Cardiac fibroblast (primary cell): ENCODE results near the gene LYPD6.
"Not testable (repeated sequence)": the region's sequence is repeated elsewhere in the genome, so short reads cannot be mapped to it uniquely, and the experiment has no call there.

ENCODE experiments used
- DNase-seq, 2 donors: peaks; one replicate each; pipeline versions ENCODE4 v3.0.0 to v3.0.0-alpha.2; 2010; ENCODE audit warnings: low read depth in 2 of 2
- H3K4me3 ChIP-seq, 2 donors: replicated peaks in 1 of 2; 1 replicate in 1 of 2; 2 replicates in 1 of 2; pipeline ENCODE4 v1.5.1; 2011; ENCODE audit warnings: low read depth in 2 of 2, low read length in 2 of 2, mild to moderate bottlenecking in 2 of 2, moderate library complexity in 1 of 2
- TF ChIP-seq, protein P1 (sequence below): IDR thresholded peaks from one replicate; pipeline ENCODE4 v1.5.1; 2011; ENCODE audit warnings: low read depth, mild to moderate bottlenecking, low read length, inconsistent platforms

The LYPD6 gene

DNA sequence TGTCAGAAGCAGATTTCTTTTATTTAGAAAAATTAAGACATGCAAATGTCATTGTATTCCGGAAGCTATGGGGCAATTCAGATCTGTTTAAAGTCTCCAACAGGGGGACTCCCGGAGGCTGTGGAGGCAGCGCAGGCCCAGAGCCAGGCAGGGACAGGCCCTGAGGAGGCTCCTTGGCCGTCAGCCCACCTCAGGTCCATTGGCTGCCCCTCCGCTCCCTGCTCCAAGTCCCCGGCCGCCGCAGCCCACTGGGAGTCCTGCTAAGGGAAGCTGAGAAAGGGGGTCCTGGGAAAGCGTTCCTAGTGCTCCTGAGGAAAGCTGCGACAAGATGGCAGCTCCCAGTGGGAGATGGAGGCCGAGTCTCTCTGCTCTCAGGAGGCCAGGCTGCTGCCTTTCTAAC lies 20.0 kb upstream of the LYPD6 start:
- no peak for DNase-seq
- no peak overlapping the region for H3K4me3 ChIP-seq
- TF ChIP-seq, protein P1, sequence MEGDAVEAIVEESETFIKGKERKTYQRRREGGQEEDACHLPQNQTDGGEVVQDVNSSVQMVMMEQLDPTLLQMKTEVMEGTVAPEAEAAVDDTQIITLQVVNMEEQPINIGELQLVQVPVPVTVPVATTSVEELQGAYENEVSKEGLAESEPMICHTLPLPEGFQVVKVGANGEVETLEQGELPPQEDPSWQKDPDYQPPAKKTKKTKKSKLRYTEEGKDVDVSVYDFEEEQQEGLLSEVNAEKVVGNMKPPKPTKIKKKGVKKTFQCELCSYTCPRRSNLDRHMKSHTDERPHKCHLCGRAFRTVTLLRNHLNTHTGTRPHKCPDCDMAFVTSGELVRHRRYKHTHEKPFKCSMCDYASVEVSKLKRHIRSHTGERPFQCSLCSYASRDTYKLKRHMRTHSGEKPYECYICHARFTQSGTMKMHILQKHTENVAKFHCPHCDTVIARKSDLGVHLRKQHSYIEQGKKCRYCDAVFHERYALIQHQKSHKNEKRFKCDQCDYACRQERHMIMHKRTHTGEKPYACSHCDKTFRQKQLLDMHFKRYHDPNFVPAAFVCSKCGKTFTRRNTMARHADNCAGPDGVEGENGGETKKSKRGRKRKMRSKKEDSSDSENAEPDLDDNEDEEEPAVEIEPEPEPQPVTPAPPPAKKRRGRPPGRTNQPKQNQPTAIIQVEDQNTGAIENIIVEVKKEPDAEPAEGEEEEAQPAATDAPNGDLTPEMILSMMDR, result no peak

DNA sequence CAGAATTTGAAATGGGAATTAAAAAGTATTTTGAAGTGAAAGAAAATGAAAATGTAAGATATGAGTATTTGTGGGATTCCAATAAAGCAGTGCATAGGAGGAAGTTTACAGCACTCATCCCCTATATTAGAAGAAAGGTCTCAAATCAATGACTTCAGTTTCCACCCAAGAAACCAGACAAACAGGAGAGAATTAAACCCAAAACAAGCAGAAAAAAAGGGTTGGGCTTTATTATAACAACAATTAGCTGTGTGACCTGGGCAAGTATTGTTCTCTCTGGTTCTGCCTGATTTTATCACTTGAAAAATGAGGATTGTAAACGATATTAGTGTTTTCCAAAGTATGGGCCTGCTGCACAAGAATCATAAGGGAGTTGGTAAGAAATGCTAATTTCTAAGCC lies 18.3 kb upstream of the LYPD6 start:
- TF ChIP-seq, protein P1, result no peak
- DNase-seq, result no peak
- H3K4me3 ChIP-seq, result no peak overlapping the region

DNA sequence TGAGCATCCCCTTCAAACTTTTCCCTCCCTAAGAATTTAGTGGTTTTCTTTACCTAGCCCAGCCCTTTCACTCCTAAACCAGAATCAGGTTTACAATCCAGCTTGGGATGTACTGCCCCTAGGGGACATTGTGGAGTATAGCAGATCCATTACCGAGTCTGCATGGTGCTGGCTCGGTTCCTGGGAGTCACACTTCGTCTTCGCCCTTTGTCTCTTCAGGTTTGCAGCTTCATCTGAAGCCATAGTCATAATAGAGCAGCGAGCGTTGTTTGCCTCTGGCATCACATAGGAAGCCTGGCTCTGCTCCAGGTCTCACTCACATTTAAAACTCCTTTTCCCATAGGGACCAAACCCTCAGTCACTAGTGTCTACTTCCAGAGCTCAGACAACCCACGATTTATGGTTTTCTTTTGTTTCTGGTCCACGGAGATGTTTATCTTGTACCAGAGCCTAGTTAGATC lies 16.8 kb upstream of the LYPD6 start:
- peak; percentile 3 to 32 for DNase-seq
- TF ChIP-seq, protein P1, result peak; percentile 51
- no peak overlapping the region for H3K4me3 ChIP-seq

DNA sequence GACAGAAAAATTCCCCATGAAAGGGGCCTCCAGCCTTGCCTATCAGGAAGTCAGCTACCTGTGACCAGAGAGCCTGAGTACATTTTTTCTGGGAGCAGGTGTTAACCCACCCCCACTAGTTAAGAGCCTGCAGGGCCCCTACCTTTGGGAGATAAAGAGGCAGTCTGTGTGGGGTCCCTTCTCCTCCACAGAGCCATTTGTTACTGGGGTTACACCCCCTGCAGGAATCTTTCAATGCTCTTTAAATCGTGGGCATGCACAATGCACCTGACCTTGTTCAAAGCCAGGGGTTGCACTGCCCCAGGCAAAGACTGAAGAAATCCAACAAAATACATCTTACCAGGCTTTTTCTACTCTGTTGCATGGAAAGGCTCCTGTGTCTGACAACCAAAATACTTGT lies 15.7 kb upstream of the LYPD6 start:
- DNase-seq, result no peak
- TF ChIP-seq, protein P1, result no peak

DNA sequence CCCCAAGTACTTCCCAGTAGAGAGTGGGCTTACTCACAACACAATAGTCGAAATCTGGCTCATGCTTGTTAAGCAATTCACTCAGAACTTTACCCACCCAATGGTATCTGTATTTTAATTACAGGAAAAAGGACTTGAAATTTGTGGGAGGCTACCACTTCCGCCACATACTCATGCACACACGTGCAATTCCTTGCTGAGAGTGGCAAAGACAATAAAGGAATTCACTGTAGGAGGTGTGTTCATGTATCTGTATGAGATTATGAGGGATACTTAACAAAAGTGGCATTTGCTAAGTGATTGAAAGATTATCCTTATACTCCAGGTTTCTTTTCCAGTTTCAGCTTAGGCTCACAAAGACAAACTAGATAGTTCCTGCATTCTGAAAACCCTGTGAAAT lies 14.9 kb upstream of the LYPD6 start:
- H3K4me3 ChIP-seq, result no peak overlapping the region
- DNase-seq, result no peak
- TF ChIP-seq, protein P1, result no peak

More for the DNA sequence above, 15.7 kb upstream of the LYPD6 start:
- H3K4me3 ChIP-seq, result no peak overlapping the region

DNA sequence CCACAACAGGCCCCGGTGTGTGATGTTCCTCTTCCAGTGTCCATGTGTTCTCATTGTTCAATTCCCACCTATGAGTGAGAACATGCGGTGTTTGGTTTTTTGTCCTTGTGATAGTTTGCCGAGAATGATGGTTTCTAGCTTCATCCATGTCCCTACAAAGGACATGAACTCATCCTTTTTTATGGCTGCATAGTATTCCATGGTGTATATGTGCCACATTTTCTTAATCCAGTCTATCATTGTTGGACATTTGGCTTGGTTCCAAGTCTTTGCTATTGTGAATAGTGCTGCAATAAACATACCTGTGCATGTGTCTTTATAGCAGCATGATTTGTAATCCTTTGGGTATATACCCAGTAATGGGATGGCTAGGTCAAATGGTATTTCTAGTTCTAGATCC lies 11.8 kb upstream of the LYPD6 start:
- not testable (repeated sequence) for H3K4me3 ChIP-seq, DNase-seq

DNA sequence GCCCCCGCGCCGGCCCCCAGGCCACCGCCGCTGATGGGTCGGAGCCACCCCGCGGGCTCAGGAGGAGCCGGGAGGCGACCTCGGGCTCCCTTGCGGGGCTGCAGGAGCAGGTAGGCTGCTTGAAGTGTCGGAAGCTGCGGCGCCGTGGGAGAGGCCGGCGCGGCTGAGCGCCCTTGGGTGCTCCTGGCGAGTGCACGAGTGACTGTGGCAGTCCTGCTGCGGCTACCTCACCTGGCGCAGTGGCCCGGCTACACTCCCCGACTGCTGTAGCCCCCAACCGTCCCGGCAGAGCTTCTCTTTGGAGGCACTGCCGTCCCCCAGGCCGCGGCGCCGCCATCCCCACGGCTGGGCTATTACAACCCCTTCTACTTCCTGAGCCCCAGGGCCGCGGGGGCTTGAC lies 10.0 kb upstream of the LYPD6 start:
- TF ChIP-seq, protein P1, result no peak
- H3K4me3 ChIP-seq, result no peak overlapping the region
- DNase-seq, result no peak
